Measurements from ENCODE around the gene MAL.

The MAL gene

GRCh38 chr2:95049683-95049955, 24.1 kb downstream of the MAL start:
- DNase-seq (ENCODE audit: low spot score): no peak

GRCh38 chr2:95049961-95050360, 24.5 kb downstream of the MAL start:
- no peak for DNase-seq (ENCODE audit: low spot score)

GRCh38 chr2:95050385-95051300, 25.1 kb downstream of the MAL start:
- DNase-seq (ENCODE audit: low spot score): no peak

- no peak for DNase-seq (ENCODE audit: low spot score)
Measured at GRCh38 chr2:95051626-95052025, 26.1 kb downstream of the MAL start.

DNA sequence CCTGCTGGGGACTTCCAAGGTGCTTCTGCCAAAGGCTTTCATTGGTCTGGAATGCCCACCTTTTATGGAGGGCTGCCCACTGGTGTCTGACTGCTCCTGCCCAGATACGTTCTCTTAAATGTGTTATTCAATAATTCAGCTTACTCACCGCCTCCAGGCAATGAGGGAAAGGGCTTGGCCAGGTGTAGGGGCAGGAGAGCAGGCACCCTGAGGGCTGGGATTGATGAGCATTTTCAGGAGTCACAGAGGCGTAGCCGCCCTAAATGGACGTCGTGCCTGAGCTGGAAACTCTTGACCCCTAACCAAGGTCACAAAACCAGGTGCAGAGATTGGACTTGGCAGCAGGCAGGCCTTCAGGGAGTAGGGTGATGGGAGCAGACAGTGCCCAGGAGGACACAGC, 26.8 kb downstream of the MAL start:
- no peak for DNase-seq (ENCODE audit: low spot score)

DNA sequence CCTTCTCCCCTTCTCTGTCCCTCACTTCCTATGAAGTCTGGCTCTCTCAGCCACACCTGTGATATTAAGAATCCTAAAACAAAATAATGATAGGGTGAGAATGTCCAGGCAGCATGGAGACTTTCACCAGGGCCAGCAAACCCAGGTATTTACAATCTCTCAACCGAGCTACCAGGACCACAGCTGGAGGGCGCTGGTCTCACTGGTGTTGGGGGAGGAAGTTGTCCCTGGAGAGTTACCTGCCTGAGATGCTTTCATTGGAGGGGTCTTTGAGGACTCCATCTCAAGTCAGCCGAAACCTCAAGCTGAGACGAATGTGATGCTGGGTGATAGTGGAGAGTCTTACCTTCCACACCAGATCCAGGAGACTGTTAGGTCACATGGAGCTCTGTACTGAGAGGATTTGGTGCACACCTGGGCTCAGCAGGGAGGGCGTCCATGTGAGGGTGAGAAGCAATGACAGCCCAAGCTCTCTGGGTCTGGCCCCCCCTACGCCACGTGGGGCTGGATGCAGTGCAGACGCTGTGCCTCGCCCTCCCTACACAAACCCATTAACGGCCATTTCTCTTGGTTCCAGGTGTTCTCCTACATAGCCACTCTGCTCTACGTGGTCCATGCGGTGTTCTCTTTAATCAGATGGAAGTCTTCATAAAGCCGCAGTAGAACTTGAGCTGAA, 27.4 kb downstream of the MAL start:
- no peak for DNase-seq (ENCODE audit: low spot score)

DNA sequence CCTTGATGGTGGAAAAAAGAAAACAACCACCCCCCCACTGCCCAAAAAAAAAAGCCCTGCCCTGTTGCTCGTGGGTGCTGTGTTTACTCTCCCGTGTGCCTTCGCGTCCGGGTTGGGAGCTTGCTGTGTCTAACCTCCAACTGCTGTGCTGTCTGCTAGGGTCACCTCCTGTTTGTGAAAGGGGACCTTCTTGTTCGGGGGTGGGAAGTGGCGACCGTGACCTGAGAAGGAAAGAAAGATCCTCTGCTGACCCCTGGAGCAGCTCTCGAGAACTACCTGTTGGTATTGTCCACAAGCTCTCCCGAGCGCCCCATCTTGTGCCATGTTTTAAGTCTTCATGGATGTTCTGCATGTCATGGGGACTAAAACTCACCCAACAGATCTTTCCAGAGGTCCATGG, 28.0 kb downstream of the MAL start:
- DNase-seq (ENCODE audit: low spot score): no peak

DNA sequence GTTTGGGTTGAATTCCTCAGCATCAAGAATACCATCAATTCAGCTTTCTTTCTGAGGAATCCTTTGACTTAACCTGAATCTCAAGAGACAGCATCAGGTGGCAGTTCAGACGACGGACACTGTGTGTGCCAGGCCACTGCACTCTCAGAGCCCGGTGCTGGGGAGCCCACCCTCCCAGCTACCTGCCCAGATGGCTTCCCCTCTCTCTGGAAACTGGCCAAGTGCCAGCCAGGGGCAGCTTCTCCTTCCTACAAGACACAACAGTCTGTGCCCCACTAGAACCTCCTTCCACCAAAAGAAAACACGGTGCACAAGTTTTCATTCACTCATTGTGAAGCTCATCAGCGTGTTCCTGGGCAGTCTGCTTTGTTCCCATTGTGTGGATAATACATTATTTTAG, 28.5 kb downstream of the MAL start:
- DNase-seq (ENCODE audit: low spot score): no peak

GRCh38 chr2:95055262-95055661, 29.8 kb downstream of the MAL start:
- no peak for DNase-seq (ENCODE audit: low spot score)

- DNase-seq (ENCODE audit: low spot score): no peak
Measured at GRCh38 chr2:95056044-95056443, 30.5 kb downstream of the MAL start.

GRCh38 chr2:95056461-95057459, 31.3 kb downstream of the MAL start:
- no peak for DNase-seq (ENCODE audit: low spot score)

DNA sequence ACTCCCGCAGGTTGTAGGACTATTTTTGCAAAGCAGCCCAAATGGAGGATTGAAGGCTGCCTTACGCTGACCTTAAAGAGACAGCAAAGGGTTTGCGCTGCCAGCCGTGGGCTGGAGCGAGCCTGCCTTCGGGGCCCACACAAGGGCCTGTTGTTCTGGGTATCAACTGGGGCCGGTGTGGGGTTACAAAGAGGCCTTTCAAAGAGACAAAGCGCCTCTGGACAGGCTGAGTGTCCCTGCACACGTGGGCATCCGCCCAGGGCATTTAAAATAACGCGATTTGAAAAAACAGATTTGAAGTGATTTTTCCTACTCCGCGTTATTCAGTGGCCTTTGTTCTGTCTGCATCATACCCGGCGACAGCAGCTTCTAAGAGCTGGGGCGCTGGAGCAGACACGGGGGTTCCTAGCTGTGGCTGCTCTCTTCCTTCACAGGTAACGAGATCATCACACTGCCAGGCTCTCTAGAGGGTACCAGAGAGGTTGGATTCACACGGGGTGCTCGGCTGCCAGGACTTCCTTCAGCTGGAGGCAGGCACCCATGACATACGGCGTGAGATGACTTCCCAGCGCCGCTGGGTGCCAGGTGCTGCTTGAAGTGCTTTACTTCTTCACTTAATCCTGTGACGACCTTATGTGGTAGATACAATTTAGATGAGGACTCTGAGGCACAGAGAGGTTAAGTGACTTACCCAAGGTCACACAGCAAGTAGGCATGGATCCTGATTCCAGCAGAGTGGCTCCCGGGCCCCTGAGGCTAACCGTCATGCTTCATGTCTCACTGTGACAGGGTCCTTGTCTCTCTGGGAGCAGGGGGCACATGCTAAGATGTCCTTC, 32.2 kb downstream of the MAL start:
- DNase-seq (ENCODE audit: low spot score): no peak

DNA sequence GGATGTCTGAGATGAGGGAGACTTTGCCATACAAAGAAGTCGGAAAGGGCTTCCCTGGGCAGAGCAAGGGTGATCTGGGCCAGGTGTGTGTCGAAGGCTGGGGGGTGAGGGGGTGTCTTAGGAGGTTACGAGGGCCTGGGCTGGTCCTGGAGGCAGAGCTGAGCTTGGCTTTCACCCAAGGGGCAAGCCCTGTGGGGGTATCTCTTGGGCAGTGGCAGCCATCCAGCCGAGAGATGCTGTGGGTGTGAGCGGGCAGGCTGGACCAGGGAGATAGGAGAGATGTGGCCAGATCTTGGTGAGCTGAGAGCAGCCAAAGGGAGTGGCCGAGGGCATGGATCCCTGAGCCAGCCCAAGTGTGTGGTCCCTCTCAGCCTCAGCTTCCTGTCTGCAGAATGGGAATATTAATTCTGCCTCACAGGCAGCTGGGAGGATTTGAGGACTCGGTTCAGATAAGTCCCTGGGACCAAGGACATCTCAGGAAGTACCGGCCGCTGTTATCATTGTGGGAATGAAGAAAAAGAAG, 33.0 kb downstream of the MAL start:
- no peak for DNase-seq (ENCODE audit: low spot score)

GRCh38 chr2:95058989-95059641, 33.6 kb downstream of the MAL start:
- no peak for DNase-seq (ENCODE audit: low spot score)

DNA sequence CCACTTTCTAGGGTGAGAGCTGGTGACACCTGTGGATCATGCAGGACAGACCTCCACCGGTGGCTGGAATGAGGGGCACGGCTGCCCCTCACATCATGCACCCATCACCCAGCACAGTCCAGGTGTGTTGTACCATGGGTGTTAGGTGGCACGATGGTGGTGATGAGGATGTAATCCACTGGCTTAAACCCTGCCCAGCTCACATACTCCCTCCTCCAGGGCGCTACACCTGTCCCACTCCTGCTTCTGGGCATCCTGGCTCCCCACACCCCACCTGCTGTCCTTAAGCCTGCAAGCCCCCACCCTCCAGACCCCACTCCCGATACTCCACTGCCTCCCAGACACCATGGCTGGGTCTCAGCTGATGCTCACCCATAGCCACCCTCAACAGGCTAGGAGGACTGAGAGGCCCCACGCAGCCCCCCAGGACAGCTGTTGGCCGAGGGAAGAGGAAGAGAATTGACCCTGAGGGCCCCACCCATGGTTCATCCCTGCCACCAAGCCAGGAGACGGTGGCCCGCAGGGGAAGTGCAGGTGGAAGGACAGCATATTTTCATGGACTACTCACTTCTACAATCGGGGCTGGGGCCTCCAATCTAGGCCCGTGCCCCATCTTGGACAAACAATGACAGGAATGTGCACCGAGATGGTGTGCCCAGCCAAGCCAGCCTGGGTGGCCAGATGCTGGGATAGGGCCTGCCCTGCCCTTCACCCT, 34.3 kb downstream of the MAL start:
- no peak for DNase-seq (ENCODE audit: low spot score)

- DNase-seq (ENCODE audit: low spot score): no peak
Measured at GRCh38 chr2:95060446-95061118, 35.1 kb downstream of the MAL start.

GRCh38 chr2:95061119-95061512, 35.6 kb downstream of the MAL start:
- no peak for DNase-seq (ENCODE audit: low spot score)

- DNase-seq (ENCODE audit: low spot score): no peak
Measured at GRCh38 chr2:95061601-95062183, 36.2 kb downstream of the MAL start.
